ENCODE results near the gene SLIT3. TPM values are rescaled to one million over a fixed set of nuclear protein-coding genes. Genes with fewer than 3 reads are reported as not detected.

SLIT3 gene
- total and polyA plus RNA-seq, 10 of the 15 experiments (the other 5 are each of a cell fraction or from before 2014, with no cell fraction given): 0.05 TPM; not detected in 9

DNA sequence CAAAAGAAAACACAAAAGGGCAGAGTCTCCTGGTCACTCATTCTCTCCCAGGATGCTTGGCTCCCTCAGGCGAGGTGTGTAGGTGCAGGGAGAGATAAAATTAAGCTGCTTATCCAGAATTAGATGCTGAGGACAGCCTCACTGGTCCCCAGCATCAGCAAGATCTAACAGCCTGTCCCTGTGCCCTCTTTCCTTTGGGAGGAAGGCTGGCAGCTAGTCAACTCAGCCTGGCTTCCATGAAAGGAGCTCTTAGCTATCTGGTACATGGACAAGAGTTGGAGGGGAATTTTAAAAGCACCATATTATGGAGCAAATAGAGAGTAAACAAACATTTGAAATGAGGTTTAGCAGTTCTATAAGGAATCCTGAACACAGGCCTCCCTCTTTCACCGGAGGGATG lies 523.3 kb downstream of the SLIT3 start (continued):
- TF ChIP-seq NFXL1 (IDR thresholded peaks at IDR 0.05; ENCODE audit: borderline replicate concordance): no peak
- TF ChIP-seq, protein P1, sequence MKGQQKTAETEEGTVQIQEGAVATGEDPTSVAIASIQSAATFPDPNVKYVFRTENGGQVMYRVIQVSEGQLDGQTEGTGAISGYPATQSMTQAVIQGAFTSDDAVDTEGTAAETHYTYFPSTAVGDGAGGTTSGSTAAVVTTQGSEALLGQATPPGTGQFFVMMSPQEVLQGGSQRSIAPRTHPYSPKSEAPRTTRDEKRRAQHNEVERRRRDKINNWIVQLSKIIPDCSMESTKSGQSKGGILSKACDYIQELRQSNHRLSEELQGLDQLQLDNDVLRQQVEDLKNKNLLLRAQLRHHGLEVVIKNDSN (IDR thresholded peaks at IDR 0.05; ENCODE audit: borderline replicate concordance, extremely low read length, insufficient read depth, low read depth, low read length): no peak
- no peak for TF ChIP-seq HDGF (IDR thresholded peaks at IDR 0.05)
- TF ChIP-seq, protein P2, sequence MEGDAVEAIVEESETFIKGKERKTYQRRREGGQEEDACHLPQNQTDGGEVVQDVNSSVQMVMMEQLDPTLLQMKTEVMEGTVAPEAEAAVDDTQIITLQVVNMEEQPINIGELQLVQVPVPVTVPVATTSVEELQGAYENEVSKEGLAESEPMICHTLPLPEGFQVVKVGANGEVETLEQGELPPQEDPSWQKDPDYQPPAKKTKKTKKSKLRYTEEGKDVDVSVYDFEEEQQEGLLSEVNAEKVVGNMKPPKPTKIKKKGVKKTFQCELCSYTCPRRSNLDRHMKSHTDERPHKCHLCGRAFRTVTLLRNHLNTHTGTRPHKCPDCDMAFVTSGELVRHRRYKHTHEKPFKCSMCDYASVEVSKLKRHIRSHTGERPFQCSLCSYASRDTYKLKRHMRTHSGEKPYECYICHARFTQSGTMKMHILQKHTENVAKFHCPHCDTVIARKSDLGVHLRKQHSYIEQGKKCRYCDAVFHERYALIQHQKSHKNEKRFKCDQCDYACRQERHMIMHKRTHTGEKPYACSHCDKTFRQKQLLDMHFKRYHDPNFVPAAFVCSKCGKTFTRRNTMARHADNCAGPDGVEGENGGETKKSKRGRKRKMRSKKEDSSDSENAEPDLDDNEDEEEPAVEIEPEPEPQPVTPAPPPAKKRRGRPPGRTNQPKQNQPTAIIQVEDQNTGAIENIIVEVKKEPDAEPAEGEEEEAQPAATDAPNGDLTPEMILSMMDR (IDR thresholded peaks at IDR 0.05 in 2 of 3, conservative IDR thresholded peaks at IDR 0.05 in 1 of 3; ENCODE audit: control insufficient read depth in 2 of 3, extremely low read depth in 1 of 3, insufficient read depth in 1 of 3, low read depth in 3 of 3, low read length in 3 of 3): no peak
- TF ChIP-seq, protein P3, sequence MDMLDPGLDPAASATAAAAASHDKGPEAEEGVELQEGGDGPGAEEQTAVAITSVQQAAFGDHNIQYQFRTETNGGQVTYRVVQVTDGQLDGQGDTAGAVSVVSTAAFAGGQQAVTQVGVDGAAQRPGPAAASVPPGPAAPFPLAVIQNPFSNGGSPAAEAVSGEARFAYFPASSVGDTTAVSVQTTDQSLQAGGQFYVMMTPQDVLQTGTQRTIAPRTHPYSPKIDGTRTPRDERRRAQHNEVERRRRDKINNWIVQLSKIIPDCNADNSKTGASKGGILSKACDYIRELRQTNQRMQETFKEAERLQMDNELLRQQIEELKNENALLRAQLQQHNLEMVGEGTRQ (IDR thresholded peaks at IDR 0.05; ENCODE audit: borderline replicate concordance, low read depth, low read length): no peak
- no peak for TF ChIP-seq YBX1 (IDR thresholded peaks at IDR 0.05)
- TF ChIP-seq SRF (IDR thresholded peaks at IDR 0.05; ENCODE audit: low read depth in 2 of 2, low read length in 2 of 2): no peak

DNA sequence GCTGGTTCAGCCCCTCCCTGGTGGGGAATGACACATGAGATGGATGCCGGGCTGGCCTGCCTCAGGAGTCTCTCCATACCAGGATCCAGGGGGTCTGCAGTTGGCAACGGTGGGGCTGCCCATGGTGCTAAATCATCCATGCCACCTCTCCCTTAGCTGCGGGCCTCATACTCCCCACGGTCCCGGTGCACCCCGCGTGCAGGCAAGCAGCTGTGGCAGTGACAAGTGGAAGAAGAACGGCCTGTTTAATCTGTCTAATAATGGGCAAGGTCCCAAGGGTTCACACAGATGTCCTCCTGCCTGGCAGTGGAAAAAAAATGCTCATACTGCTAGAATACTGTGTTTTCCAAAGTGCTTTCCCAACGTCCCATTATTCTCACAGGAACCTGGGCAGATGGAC lies 524.9 kb downstream of the SLIT3 start:
- ChIA-PET SMC1A (ENCODE audit: uncharacterized antibody, unreplicated experiment) (no interaction called here), CTCF (no interaction called here), POLR2A (no interaction called here), RAD21 (ENCODE audit: unreplicated experiment) (no interaction called here)
- no TSS peak for BruUV-seq (replicated peaks)
- ATAC-seq (no peak), DNase-seq (ENCODE audit: low read depth, low spot score) (no peak), FAIRE-seq (no peak)
- Histone ChIP-seq H3K4me1 (ENCODE audit: control insufficient read depth, insufficient read depth, low read length) (no peaks in the 10 kb centered on the region), H3K36me3 (ENCODE audit: control insufficient read depth in 2 of 2, insufficient read depth in 2 of 2, low read length in 1 of 2) (no peaks in the 10 kb centered on the region), H3K4me3 (no peak overlapping the region), H3K27me3 (replicated peaks in 1 of 2; ENCODE audit: control insufficient read depth in 2 of 2, insufficient read depth in 2 of 2, low read length in 1 of 2) (peaks cover 0 to 5% of the 10 kb centered on the region in 2 experiments; a peak in 2 of 4 replicates), H3K79me2 (ENCODE audit: control insufficient read depth, insufficient read depth, low read length) (no peaks in the 10 kb centered on the region), H3K9ac (ENCODE audit: control insufficient read depth, insufficient read depth, low read length) (no peak overlapping the region), H2AFZ (ENCODE audit: control insufficient read depth, low read depth, low read length) (no peak overlapping the region), H3K27ac (ENCODE audit: control insufficient read depth, insufficient read depth) (no peak overlapping the region), H3K9me3 (replicated peaks; ENCODE audit: control insufficient read depth, insufficient read depth, low read length) (no peaks in the 10 kb centered on the region), H3K4me2 (ENCODE audit: control insufficient read depth, insufficient read depth) (no peak overlapping the region), H4K20me1 (ENCODE audit: control insufficient read depth, insufficient read depth) (no peaks in the 10 kb centered on the region)
- in situ Hi-C loops (cut with MboI): no loop called here
- 48% methylated on average over 9 of the region's 9 CpGs for WGBS (ENCODE audit: insufficient coverage, insufficient replicate concordance, low lambda C conversion rate, missing lambda C conversion rate)
- intact Hi-C loops (cut with micrococcal nuclease; ENCODE audit: unreplicated experiment): no loop called here
- TF ChIP-seq SREBF2 (IDR thresholded peaks at IDR 0.05; ENCODE audit: low read length): no peak
- TF ChIP-seq, protein P4, sequence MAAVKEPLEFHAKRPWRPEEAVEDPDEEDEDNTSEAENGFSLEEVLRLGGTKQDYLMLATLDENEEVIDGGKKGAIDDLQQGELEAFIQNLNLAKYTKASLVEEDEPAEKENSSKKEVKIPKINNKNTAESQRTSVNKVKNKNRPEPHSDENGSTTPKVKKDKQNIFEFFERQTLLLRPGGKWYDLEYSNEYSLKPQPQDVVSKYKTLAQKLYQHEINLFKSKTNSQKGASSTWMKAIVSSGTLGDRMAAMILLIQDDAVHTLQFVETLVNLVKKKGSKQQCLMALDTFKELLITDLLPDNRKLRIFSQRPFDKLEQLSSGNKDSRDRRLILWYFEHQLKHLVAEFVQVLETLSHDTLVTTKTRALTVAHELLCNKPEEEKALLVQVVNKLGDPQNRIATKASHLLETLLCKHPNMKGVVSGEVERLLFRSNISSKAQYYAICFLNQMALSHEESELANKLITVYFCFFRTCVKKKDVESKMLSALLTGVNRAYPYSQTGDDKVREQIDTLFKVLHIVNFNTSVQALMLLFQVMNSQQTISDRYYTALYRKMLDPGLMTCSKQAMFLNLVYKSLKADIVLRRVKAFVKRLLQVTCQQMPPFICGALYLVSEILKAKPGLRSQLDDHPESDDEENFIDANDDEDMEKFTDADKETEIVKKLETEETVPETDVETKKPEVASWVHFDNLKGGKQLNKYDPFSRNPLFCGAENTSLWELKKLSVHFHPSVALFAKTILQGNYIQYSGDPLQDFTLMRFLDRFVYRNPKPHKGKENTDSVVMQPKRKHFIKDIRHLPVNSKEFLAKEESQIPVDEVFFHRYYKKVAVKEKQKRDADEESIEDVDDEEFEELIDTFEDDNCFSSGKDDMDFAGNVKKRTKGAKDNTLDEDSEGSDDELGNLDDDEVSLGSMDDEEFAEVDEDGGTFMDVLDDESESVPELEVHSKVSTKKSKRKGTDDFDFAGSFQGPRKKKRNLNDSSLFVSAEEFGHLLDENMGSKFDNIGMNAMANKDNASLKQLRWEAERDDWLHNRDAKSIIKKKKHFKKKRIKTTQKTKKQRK (IDR thresholded peaks at IDR 0.05; ENCODE audit: low read depth, low read length): no peak
- TF ChIP-seq, protein P5, sequence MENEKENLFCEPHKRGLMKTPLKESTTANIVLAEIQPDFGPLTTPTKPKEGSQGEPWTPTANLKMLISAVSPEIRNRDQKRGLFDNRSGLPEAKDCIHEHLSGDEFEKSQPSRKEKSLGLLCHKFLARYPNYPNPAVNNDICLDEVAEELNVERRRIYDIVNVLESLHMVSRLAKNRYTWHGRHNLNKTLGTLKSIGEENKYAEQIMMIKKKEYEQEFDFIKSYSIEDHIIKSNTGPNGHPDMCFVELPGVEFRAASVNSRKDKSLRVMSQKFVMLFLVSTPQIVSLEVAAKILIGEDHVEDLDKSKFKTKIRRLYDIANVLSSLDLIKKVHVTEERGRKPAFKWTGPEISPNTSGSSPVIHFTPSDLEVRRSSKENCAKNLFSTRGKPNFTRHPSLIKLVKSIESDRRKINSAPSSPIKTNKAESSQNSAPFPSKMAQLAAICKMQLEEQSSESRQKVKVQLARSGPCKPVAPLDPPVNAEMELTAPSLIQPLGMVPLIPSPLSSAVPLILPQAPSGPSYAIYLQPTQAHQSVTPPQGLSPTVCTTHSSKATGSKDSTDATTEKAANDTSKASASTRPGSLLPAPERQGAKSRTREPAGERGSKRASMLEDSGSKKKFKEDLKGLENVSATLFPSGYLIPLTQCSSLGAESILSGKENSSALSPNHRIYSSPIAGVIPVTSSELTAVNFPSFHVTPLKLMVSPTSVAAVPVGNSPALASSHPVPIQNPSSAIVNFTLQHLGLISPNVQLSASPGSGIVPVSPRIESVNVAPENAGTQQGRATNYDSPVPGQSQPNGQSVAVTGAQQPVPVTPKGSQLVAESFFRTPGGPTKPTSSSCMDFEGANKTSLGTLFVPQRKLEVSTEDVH (IDR thresholded peaks at IDR 0.05; ENCODE audit: low read depth, partially characterized antibody): no peak
- no peak for TF ChIP-seq TCF12 (IDR thresholded peaks at IDR 0.05; ENCODE audit: low read depth, low read length)
- TF ChIP-seq STAT1 (conservative IDR thresholded peaks at IDR 0.05): no peak
- TF ChIP-seq POLR2AphosphoS5 (IDR thresholded peaks at IDR 0.05; ENCODE audit: low read length): no peak
